ENCODE measurements around the gene CABP5. TPM values are rescaled to one million over a fixed set of nuclear protein-coding genes. Genes with fewer than 3 reads are reported as not detected.
"Not testable (repeated sequence)": the region's sequence is repeated elsewhere in the genome, so short reads cannot be mapped to it uniquely, and the experiment has no call there.

CABP5 gene
- not detected for total RNA-seq

GRCh38 chr19:48043675-48044258, at the start of gene CABP5:
Gene CABP5, minus strand, starts transcription at chr19:48044079. Its CDS starts 157 bp downstream, at chr19:48043922.
- intact Hi-C loops (cut with DNase I) = no loop called here
- Histone ChIP-seq H3K27me3 (no peaks in the 10 kb centered on the region), H3K4me3 (no peak within 1 kb of the TSS), H3K9me3 (no peaks in the 10 kb centered on the region), H3K36me3 (no peaks in the 10 kb centered on the region), H3K27ac (no peak within 1 kb of the TSS), H3K4me1 (no peaks in the 10 kb centered on the region), H3K9ac (ENCODE audit: low read depth in 2 of 2, low read length in 2 of 2) (no peak within 1 kb of the TSS)
- DNase-seq = no peak
- TF ChIP-seq CTCF (IDR thresholded peaks at IDR 0.05) = no peak

GRCh38 chr19:48091111-48091718, 47.3 kb upstream of the CABP5 start:
- H3K4me1 ChIP-seq; DNase-seq; H3K36me3 ChIP-seq; H3K27me3 ChIP-seq; H3K4me3 ChIP-seq; intact Hi-C loops (cut with DNase I); H3K9ac ChIP-seq (ENCODE audit: low read depth in 2 of 2, low read length in 2 of 2); H3K27ac ChIP-seq; H3K9me3 ChIP-seq: not testable (repeated sequence)

- intact Hi-C loops (cut with DNase I) = no loop called here
- H3K4me1 ChIP-seq = no peaks in the 10 kb centered on the region
- no peaks in the 10 kb centered on the region for H3K36me3 ChIP-seq
- H3K27ac ChIP-seq = no peak overlapping the region
- peak; percentile 26 for DNase-seq
- no peaks in the 10 kb centered on the region for H3K9me3 ChIP-seq
- no peak overlapping the region for H3K9ac ChIP-seq (ENCODE audit: low read depth in 2 of 2, low read length in 2 of 2)
- no peaks in the 10 kb centered on the region for H3K27me3 ChIP-seq
- no peak overlapping the region for H3K4me3 ChIP-seq
- no peak for TF ChIP-seq CTCF (IDR thresholded peaks at IDR 0.05)
Observed at GRCh38 chr19:48090281-48090802, 46.5 kb upstream of the CABP5 start.

GRCh38 chr19:48088991-48089390, 45.1 kb upstream of the CABP5 start:
- H3K9ac ChIP-seq (ENCODE audit: low read depth in 2 of 2, low read length in 2 of 2); H3K4me3 ChIP-seq; H3K36me3 ChIP-seq; H3K4me1 ChIP-seq; H3K27ac ChIP-seq; DNase-seq; H3K27me3 ChIP-seq; intact Hi-C loops (cut with DNase I); H3K9me3 ChIP-seq: not testable (repeated sequence)

GRCh38 chr19:48085904-48086864, 42.3 kb upstream of the CABP5 start:
- no peaks in the 10 kb centered on the region for H3K27me3 ChIP-seq
- intact Hi-C loops (cut with DNase I) = no loop called here
- no peaks in the 10 kb centered on the region for H3K9me3 ChIP-seq
- no peaks in the 10 kb centered on the region for H3K36me3 ChIP-seq
- no peak overlapping the region for H3K9ac ChIP-seq (ENCODE audit: low read depth in 2 of 2, low read length in 2 of 2)
- no peak for DNase-seq
- no peak overlapping the region for H3K27ac ChIP-seq
- TF ChIP-seq CTCF (IDR thresholded peaks at IDR 0.05) = no peak
- no peak overlapping the region for H3K4me3 ChIP-seq
- no peaks in the 10 kb centered on the region for H3K4me1 ChIP-seq

GRCh38 chr19:48085076-48085475, 41.2 kb upstream of the CABP5 start:
- H3K36me3 ChIP-seq = no peaks in the 10 kb centered on the region
- H3K4me1 ChIP-seq = no peaks in the 10 kb centered on the region
- no peak overlapping the region for H3K9ac ChIP-seq (ENCODE audit: low read depth in 2 of 2, low read length in 2 of 2)
- DNase-seq = no peak
- H3K27ac ChIP-seq = no peak overlapping the region
- H3K9me3 ChIP-seq = no peaks in the 10 kb centered on the region
- no peak overlapping the region for H3K4me3 ChIP-seq
- H3K27me3 ChIP-seq = no peaks in the 10 kb centered on the region
- TF ChIP-seq CTCF (IDR thresholded peaks at IDR 0.05) = no peak
- intact Hi-C loops (cut with DNase I) = no loop called here

Measured in colonic mucosa (tissue), 4 donors.